HG03139 (cell line): ENCODE results near the gene ISYNA1.
"Not testable (repeated sequence)": the region's sequence is repeated elsewhere in the genome, so short reads cannot be mapped to it uniquely, and the experiment has no call there.

Source experiments
- ATAC-seq: cut with Tn5 transposase; IDR thresholded peaks from one replicate; pipeline ENCODE4 v1.9.1; 2021; ENCODE audit not compliant: unreplicated experiment

The ISYNA1 gene

GRCh38 chr19:18421371-18421959 is 16.5 kb downstream of the ISYNA1 start:
- ATAC-seq: no peak

DNA sequence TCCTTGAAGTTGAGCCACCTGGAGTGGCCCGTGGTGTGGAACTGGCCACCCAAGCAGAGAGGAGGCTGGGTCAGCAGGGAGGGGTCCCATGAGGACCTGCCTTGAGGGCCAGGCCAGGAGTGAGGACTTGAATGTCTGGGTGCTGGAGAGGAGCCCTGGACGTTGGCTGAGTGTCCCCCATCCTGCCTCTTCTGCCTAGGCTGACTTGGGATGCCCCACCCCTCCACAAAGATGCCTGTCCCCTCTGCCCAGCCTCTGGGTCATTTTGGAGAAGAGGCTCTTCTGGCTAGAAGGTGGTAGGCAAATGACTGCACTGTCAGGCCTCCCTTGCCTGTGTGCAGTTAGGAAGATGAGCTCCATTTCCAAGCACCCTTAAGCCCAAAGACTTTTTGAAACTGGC is 17.0 kb downstream of the ISYNA1 start:
- no peak for ATAC-seq

DNA sequence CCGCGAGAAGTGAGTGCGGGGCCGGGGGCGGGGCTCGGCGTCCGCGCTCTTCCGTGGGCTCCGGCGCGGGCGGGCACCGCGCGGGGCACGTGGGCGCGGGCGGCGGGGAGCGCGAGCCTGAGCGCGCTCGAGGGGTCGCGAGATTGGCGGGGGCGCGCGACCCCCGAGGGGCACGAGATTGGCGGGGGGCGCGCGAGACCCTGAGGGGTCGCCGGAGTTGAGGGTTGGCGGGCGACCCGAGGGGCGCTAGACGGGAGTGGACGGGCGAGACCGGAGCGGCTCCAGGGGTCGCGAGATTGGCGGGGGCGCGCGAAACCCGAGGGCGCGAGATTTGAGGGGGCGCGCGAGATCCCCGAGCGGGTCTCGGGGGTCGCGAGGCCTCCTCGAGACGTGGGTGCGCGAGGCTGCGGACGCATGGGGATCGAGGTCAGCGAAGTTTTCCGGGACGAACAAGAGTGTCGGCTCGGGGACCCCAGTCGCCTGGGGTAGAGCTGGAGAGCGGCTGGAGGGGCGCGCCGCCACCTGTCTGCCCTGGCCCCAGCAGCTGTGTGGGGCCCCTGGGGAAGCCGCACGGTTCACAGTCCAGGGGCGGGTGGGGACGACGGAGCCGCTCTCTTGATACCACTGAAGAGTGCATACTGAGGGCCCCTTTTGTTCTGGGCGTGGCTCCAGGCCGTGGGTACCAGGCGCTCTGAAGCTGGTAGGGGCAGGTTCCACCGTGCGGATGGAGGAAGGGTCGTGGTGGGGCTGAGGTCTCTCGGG is 18.1 kb downstream of the ISYNA1 start:
- ATAC-seq: no peak

DNA sequence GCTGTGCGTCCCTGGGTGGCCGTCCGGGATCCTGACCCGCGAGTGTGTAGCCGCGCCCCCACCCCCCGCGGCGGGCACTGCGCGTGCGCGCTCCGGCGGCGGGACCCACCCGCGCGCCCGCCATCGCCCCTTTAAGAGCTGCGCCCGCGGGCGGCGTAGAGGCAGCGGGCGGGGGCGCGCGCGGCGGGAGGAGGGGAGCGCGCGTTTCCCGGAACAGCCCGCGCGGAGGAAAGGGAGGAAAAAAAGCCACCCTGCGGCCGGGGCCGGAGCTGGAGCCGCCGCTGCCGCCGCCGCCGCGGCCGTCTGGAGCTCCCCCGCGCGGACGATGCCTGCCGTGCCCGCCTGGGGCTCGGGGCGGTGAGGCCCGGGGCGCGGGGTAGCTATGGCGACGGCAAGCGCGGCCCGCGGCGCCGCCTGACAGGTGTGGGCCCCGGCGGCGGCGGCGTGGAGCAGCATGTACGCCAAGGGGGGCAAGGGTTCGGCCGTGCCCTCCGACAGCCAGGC is 18.7 kb downstream of the ISYNA1 start, which contains the start of gene SSBP4:
Gene SSBP4, plus strand, starts transcription at position 204 of the 504 bp plus-strand sequence. Its CDS starts 251 bp downstream, at position 455.
- ATAC-seq: no peak

- no peak for ATAC-seq
These were observed 19.3 kb downstream of the ISYNA1 start for GRCh38 chr19:18418483-18419194.

- ATAC-seq: no peak
These were observed 19.9 kb downstream of the ISYNA1 start for GRCh38 chr19:18418029-18418482.

- ATAC-seq: no peak
These were observed 20.5 kb downstream of the ISYNA1 start for GRCh38 chr19:18417250-18418028.

GRCh38 chr19:18416778-18417249 is 21.1 kb downstream of the ISYNA1 start:
- no peak for ATAC-seq

DNA sequence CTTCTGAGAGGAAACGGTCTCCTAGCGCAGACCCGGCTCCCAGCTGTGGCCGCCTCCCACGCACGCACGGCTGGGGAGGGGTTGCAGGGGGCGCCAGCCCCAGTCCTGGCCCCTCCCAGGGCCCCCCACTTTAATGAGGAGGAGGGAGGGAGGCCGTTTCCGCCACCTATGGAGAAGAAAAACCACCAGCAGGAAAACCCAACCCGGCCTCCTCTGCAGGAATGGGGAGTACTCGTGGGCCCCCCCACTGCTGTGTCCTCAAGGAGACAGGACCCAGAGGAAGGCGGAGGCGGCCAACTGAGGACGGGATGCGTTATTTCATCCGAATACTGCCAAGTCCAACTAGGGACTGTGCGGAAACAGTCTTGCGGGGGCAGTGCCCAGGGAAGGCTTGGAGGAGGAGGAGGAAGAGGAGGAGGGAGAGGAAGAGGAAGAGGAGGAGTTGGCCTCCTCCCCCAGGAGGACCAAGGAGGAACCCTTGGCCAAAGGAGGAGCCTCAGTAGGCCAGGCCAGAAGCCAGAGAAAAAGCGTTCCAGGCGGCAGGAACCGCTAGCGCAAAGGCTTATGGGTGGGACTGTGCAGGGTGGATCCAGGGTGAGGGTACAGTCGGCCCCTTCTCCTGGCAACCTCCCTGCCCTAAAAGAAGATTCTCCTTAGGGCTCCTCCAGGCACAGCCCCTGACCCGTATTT is 22.6 kb downstream of the ISYNA1 start:
- ATAC-seq: no peak

DNA sequence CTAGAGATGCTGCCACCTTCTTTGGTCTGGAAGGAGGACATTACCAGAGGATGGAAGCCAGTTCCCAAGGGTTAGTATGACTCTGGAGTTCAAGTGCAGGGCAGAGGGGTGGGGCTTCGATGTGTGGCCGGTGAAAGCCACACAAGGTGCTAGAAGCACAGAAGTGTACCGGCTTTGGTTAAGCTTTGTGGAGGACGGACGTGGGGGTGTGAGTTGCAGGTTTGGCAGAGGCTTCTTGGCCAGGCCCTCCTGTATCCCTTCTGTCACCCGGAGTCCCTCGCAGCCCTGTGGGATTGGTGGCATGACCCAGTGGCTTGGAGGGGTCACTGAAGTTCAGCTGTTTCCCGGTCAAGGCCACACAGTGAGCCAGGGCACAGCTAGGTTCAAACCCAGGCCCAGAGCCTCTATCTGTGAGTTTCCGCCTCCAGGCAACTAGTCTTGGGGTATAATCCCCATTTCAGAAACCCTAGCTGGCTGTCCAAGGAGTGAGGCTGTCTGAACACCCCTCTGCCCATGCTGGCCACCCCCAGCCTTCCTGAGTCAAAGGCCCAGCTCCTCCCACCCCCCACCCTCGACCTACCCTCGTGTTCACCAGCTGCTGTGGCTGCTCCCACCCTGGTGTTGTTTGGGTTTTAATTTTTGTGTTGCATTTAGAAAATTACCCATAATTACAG is 23.3 kb downstream of the ISYNA1 start:
- no peak for ATAC-seq

DNA sequence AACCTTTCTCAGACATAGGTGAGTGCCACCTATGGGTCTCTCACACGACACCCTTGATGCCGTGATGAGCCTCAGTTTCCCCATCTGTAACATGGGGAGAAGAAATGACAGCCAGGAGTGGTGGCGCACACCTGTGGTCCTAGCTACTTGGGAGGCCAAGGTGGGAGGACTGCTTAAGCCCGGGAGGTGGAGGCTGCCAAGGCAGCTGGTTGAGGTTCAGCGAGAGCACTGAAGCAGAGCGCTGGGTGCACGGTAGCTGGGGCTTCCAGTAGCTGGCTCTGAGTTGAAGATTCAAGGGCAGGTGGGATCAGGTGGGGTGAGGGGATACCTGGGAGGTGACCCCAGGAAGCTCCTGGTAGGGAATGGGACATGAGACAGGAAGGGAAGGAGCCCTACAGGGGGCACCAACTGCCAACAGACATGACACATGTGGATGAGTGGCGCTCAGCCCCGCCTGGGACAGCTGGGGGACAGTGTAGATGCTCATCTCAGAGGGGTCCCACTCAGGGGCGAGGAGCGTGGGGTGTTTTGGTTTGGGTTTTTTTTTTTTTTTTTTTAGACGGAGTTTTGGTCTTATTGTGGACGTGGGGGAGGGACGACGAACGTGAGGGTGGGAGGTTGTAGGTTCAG is 25.2 kb downstream of the ISYNA1 start:
- no peak for ATAC-seq

DNA sequence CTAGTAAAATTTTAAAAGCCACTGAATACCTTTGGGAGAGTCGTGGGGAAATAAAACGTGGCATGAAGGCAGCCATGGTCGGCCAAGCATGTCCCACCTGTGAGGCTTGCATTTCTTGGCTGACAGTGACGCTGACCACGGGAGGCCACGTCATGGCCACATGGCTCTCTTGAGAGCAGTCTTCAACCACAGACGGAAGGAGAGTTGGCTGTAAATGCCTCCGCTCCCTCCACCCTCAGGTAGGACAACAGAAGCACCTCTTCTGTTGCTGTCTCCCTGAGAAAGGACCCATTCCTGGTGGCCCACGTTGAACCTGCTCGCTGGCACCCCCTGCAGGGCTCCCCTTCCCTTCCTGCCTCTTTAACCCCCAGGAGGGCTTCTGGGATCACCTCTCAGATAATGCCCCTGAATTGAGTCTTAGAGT is 29.9 kb downstream of the ISYNA1 start:
- peak; percentile 74 for ATAC-seq

DNA sequence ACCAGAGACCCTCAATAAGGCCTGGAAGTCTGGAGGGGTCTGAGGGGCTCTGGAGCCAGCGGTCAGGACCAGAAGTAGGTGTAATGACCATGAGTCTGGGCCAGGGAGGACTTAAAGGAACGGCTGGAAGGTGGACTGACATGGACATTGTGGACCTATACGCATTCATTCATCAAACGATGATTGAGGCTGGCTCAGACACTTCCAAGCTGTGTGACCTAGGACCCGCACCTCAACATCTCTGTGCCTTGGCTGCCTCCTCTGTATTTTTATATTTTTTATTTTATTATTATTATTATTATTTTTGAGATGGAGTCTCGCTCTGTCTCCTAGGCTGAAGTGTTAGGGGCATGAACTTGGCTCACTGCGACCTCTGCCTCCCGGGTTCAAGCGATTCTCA is 31.2 kb downstream of the ISYNA1 start:
- ATAC-seq: no peak

DNA sequence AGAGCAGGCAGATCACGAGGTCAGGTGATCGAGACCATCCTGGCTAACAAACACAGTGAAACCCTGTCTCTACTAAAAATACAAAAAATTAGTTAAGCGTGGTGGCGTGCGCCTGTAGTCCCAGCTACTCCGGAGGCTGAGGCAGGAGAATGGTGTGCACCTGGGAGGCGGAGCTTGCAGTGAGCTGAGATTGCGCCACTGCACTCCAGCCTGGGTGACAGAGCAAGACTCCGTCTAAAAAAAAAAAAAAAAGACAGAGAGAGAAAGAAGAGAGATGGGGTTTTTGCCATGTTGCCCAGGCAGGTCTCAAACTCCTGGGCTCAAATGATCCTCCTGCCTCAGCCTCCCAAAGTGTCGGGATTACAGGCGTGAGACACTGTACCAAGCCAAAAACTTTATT is 32.2 kb downstream of the ISYNA1 start:
- ATAC-seq: not testable (repeated sequence)

DNA sequence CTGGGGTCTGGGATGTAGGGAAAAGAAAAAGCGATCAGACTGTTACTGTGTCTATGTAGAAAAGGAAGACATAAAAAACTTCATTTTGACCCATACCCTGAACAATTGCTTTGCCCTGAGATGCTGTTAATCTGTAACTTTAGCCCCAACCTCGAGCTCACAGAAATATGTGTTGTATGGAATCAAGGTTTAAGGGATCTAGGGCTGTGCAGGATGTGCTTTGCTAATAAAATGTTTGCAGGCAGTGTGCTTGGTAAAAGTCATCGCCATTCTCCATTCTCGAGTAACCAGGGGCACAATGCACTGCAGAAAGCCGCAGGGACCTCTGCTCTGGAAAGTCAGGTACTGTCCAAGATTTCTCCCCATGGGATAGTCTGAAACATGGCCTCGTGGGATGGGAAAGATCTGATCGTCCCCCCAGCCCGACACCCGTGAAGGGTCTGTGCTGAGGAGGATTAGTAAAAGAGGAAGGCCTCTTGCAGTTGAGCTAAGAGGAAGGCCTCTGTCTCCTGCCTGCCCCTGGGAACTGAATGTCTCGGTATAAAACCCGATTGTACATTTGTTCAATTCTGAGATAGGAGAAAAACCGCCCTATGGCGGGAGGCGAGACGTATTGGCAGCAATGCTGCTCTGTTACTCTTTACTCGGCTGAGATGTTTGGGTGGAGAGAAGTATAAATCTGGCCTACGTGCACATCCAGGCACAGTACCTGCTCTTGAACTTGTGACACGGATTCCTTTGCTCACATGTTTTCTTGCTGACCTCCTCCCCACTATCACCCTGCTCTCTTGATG is 35.3 kb downstream of the ISYNA1 start:
- ATAC-seq: not testable (repeated sequence)

- ATAC-seq: no peak
These were observed 36.3 kb downstream of the ISYNA1 start for GRCh38 chr19:18401580-18402112.

GRCh38 chr19:18399008-18399407 is 38.9 kb downstream of the ISYNA1 start:
- no peak for ATAC-seq
